RWPE2 (cell line): Measurements from ENCODE around the gene PLCH1.

Experiments used
- ATAC-seq: fragments of 200-7000 bp; cut with Tn5 transposase; 3 replicates; pipeline ENCODE4 v1.9.1; 2021; ENCODE audit warnings: low read depth
- DNase-seq: peaks from one replicate; pipeline ENCODE4 v3.0.0-alpha.2; 2020; ENCODE audit warnings: low spot score
- H3K27ac ChIP-seq: fragments of 450-650 bp; 2 replicates; pipeline ENCODE4 v1.5.1; 2017; ENCODE audit warnings: mild to moderate bottlenecking; ENCODE audit not compliant: poor library complexity, severe bottlenecking
- H3K27me3 ChIP-seq: fragments of 250-450 bp; sonication (Bioruptor Pico); 2 replicates; pipeline ENCODE4 v1.5.1; 2021; ENCODE audit warnings: mild to moderate bottlenecking, moderate library complexity; ENCODE audit not compliant: insufficient read depth, poor library complexity, severe bottlenecking
- H3K36me3 ChIP-seq: fragments of 250-450 bp; sonication (Bioruptor Pico); 2 replicates; pipeline ENCODE4 v1.5.1; 2020; ENCODE audit warnings: low read depth, mild to moderate bottlenecking, moderate library complexity
- H3K4me1 ChIP-seq: fragments of 250-450 bp; sonication (Bioruptor Pico); 2 replicates; pipeline ENCODE4 v1.5.1; 2021; ENCODE audit warnings: mild to moderate bottlenecking, moderate library complexity; ENCODE audit not compliant: insufficient read depth, poor library complexity, severe bottlenecking
- H3K4me3 ChIP-seq: fragments of 250-450 bp; sonication (Bioruptor Pico); 2 replicates; pipeline ENCODE4 v1.5.1; 2021; ENCODE audit warnings: mild to moderate bottlenecking, moderate library complexity; ENCODE audit not compliant: severe bottlenecking
- H3K9me3 ChIP-seq: fragments of 250-450 bp; sonication (Bioruptor Pico); 2 replicates; pipeline ENCODE4 v1.5.1; 2021; ENCODE audit warnings: mild to moderate bottlenecking, moderate library complexity; ENCODE audit not compliant: severe bottlenecking
- TF ChIP-seq, protein P1 (sequence below): fragments of 450-650 bp; IDR thresholded peaks from one replicate; pipeline ENCODE4 v1.5.1; 2017; ENCODE audit warnings: mild to moderate bottlenecking, moderate library complexity; ENCODE audit not compliant: poor library complexity, severe bottlenecking

Gene PLCH1

DNA sequence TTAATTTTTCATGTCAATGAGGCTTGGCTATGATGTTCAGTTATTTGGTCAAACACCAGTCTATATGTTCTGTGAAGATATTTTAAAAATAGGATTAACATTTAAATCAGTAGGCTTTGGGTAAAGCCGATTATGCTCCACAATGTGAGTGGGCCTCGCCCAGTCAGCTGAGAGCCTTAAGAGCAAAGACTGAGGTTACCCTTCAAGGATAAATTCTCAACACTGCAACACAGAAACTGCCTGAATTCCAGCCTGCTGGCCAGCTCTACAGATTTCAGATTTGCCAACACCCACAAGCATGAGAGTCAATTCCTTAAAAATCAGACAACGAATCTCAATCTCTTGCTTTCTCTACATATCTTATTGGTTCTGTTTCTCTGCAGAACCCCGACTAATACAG, 188.3 kb downstream of the PLCH1 start:
- no peaks in the 10 kb centered on the region for H3K4me1 ChIP-seq
- H3K27me3 ChIP-seq: no peaks in the 10 kb centered on the region
- H3K27ac ChIP-seq: no peak overlapping the region
- H3K4me3 ChIP-seq: no peak overlapping the region
- H3K9me3 ChIP-seq: no peaks in the 10 kb centered on the region
- no peak for ATAC-seq
- no peaks in the 10 kb centered on the region for H3K36me3 ChIP-seq
- TF ChIP-seq, protein P1, sequence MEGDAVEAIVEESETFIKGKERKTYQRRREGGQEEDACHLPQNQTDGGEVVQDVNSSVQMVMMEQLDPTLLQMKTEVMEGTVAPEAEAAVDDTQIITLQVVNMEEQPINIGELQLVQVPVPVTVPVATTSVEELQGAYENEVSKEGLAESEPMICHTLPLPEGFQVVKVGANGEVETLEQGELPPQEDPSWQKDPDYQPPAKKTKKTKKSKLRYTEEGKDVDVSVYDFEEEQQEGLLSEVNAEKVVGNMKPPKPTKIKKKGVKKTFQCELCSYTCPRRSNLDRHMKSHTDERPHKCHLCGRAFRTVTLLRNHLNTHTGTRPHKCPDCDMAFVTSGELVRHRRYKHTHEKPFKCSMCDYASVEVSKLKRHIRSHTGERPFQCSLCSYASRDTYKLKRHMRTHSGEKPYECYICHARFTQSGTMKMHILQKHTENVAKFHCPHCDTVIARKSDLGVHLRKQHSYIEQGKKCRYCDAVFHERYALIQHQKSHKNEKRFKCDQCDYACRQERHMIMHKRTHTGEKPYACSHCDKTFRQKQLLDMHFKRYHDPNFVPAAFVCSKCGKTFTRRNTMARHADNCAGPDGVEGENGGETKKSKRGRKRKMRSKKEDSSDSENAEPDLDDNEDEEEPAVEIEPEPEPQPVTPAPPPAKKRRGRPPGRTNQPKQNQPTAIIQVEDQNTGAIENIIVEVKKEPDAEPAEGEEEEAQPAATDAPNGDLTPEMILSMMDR: no peak
- DNase-seq: no peak

- Histone ChIP-seq H3K4me1 (no peaks in the 10 kb centered on the region), H3K9me3 (no peaks in the 10 kb centered on the region), H3K27ac (no peak overlapping the region), H3K4me3 (no peak overlapping the region), H3K27me3 (no peaks in the 10 kb centered on the region), H3K36me3 (no peaks in the 10 kb centered on the region)
- DNase-seq: no peak
- ATAC-seq: no peak
- TF ChIP-seq, protein P1: no peak
Observed at GRCh38 chr3:155555479-155556060, 189.3 kb downstream of the PLCH1 start.

GRCh38 chr3:155554777-155555451, 190.0 kb downstream of the PLCH1 start:
- DNase-seq (no peak), ATAC-seq (no peak)
- no peaks in the 10 kb centered on the region for H3K36me3 ChIP-seq
- no peak overlapping the region for H3K27ac ChIP-seq
- H3K4me1 ChIP-seq: no peaks in the 10 kb centered on the region
- H3K27me3 ChIP-seq: no peaks in the 10 kb centered on the region
- H3K9me3 ChIP-seq: no peaks in the 10 kb centered on the region
- no peak overlapping the region for H3K4me3 ChIP-seq
- TF ChIP-seq, protein P1: no peak

DNA sequence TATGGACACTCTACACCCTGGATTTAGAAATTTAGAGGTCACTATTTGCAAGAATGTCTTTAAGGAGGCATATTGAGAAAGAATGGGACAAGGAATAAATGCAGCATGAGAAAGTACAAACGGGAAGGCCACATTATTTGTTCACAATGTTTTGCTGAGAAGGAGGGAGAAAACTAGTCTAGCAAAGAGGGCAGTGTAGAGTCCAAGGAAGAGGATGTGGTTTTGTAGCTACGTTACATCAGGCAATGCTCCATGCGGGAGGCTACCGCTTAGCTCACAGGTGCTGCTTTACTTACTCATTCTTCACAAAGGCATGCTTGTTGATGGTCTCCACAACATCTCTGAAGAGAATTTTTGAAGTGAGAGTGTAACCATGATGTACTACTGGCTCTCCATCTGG, 191.1 kb downstream of the PLCH1 start:
- Histone ChIP-seq H3K4me1 (no peaks in the 10 kb centered on the region), H3K27me3 (no peaks in the 10 kb centered on the region), H3K4me3 (no peak overlapping the region), H3K36me3 (no peaks in the 10 kb centered on the region), H3K27ac (no peak overlapping the region), H3K9me3 (no peaks in the 10 kb centered on the region)
- ATAC-seq: no peak
- TF ChIP-seq, protein P1: no peak
- no peak for DNase-seq

DNA sequence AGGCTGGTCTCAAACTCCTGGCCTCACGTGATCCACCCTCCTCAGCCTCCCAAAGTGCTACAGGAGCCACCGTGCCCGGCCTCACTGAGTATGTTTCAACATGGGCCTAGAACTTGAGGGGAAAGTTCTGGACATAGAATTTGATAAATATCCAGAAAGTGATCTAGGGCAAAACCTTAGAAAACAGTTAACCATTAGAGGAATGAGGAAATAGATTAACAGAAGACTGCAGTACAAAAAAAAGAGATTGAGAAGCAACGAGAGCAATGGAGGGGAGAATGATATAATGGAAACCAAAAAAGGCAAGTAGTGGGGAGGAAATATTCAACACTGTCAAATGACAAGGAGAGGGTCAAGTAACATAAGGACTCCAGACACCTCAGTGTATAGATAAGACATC, 191.5 kb downstream of the PLCH1 start:
- DNase-seq: no peak
- ATAC-seq: no peak
- Histone ChIP-seq H3K4me1 (no peaks in the 10 kb centered on the region), H3K4me3 (no peak overlapping the region), H3K27me3 (no peaks in the 10 kb centered on the region), H3K27ac (no peak overlapping the region), H3K9me3 (no peaks in the 10 kb centered on the region), H3K36me3 (no peaks in the 10 kb centered on the region)
- TF ChIP-seq, protein P1: no peak
